Heart left ventricle (tissue), 16 donors: Measurements from ENCODE around the gene UBL5. TPM values are rescaled to one million over a fixed set of nuclear protein-coding genes. Genes with fewer than 3 reads are reported as not detected.

Experiments
- ATAC-seq, 4 donors: fragments of 200-7000 bp; cut with Tn5 transposase; one replicate each; pipeline ENCODE4 v1.9.1; 2020 to 2022; ENCODE audit warnings: moderate library complexity in 4 of 4, mild to moderate bottlenecking in 3 of 4, moderate number of reproducible peaks in 1 of 4
- DNase-seq, 5 donors: peaks; one replicate each; pipeline ENCODE4 v3.0.0-alpha.2; 2020
- H3K27ac ChIP-seq, 12 donors: fragments of 200-600 bp; sonication (generic) in 4 of 12; one replicate each; pipeline versions ENCODE4 v1.5.0 to v1.8.0; 2016 to 2022; ENCODE audit warnings: mild to moderate bottlenecking in 2 of 12
- H3K27me3 ChIP-seq, 9 donors: fragments of 200-600 bp; sonication (generic) in 2 of 9; one replicate each; pipeline versions ENCODE4 v1.5.1 to v1.8.0; 2016 to 2022; ENCODE audit warnings: mild to moderate bottlenecking in 3 of 9
- H3K36me3 ChIP-seq, 9 donors: fragments of 200-600 bp; sonication (generic) in 2 of 9; one replicate each; pipeline versions ENCODE4 v1.5.0 to v1.8.0; 2018 to 2022; ENCODE audit warnings: mild to moderate bottlenecking in 2 of 9
- H3K4me1 ChIP-seq, 12 donors: fragments of 200-600 bp; sonication (generic) in 4 of 12; one replicate each; pipeline versions ENCODE4 v1.5.0 to v1.8.0; 2016 to 2022; ENCODE audit warnings: mild to moderate bottlenecking in 3 of 12
- H3K4me3 ChIP-seq, 12 donors: fragments of 200-600 bp; sonication (generic) in 4 of 12; one replicate each; pipeline versions ENCODE4 v1.5.0 to v1.8.0; 2017 to 2022; ENCODE audit warnings: mild to moderate bottlenecking in 9 of 12, moderate library complexity in 4 of 12
- H3K9me3 ChIP-seq, 12 donors: fragments of 200-600 bp; sonication (generic) in 4 of 12; one replicate each; pipeline versions ENCODE4 v1.5.0 to v1.8.0; 2016 to 2022; ENCODE audit warnings: mild to moderate bottlenecking in 1 of 12
- CTCF ChIP-seq, 12 donors: fragments of 200-600 bp; sonication (generic) in 4 of 12; IDR thresholded peaks; one replicate each; pipeline versions ENCODE4 v1.5.0 to v1.8.0; 2018 to 2022; ENCODE audit warnings: antibody characterized with exemption in 12 of 12, mild to moderate bottlenecking in 5 of 12
- POLR2A ChIP-seq, 2 donors: fragments of 450-650 bp; IDR thresholded peaks; one replicate each; pipeline ENCODE4 v1.6.1; 2017; ENCODE audit warnings: antibody characterized with exemption in 2 of 2, mild to moderate bottlenecking in 2 of 2, moderate library complexity in 2 of 2
- WGBS, 4 donors: extraction: QIAGEN DNeasy Blood & Tissue Kit in 2 of 4; methylation state at CpG; one replicate each; pipeline versions ENCODE4 v1.1.5 to v1.1.7; 2013 to 2018; 5-methylcytosine and 5-hydroxymethylcytosine counted together
- intact Hi-C, 10 donors: fragments of 100-400 bp; cut with DNase I; formaldehyde crosslinking; loops; one replicate each; pipeline versions ENCODE4 v1.11.1 to v1.14.2; 2022
- polyA plus RNA-seq, 2 donors: library from polyadenylated mRNA; stranded (reverse); fragments of 200-250 nt; gene quantifications; one replicate each; pipeline ENCODE4 v1.2.3, GENCODE V29; 2013
- total RNA-seq, 9 donors: library from RNA; depleted of rRNA in 2 of 9; stranded (reverse); fragments of >200 nt in 2 of 9; fragmentation: NEBNext Ultra II Directional in 3 of 9; extraction: Animal tissue kit (Norgen Biotek cat#: 25700) in 3 of 9; gene quantifications; one replicate each; pipeline versions ENCODE4 v1.1.0 to v1.2.4, GENCODE V29; 2016 to 2023
- donor health status: ischemic (EF 13 %, LVEDD 7.1; RV severe dilation, severe dysfunction).
- donor health status: healthy with polysubstance abuse.
- donor health status: DM: no; HTN: yes; CAD: no.
- donor health status: DM: no; HTN: no; CAD: no.
- donor health status: ischemic (EF 25% LVEDD 6.9; RV normal size, moderate dysfunction).
- donor health status: ischemic (EF 25% LVEDD 5.7; RV mildly dilated, moderate dysfunction).
- donor health status: healthy.
- donor health status: DM: yes; HTN: yes; CAD: no.
- donor health status: ischemic (EF 35%, LVEDD 5.7; RV mildly dilated, moderate dysfunction).
- donor health status: nonischemic (EF 11% LVEDD 7.7; RV severe dilation, severe dysfunction).
- donor health status: DM: yes; HTN: yes; CAD: no.
- donor health status: PGD.
- donor health status: ischemic (EF 29% LVEDD 5.4; RV normal size, mild dysfunction).
- donor health status: nonischemic (EF 23%, LVEDD 6.1; RV moderate dilation, normal function).

UBL5 gene
- total and polyA plus RNA-seq, 11 donors = 460 to 1,809 (median 496) TPM

- ATAC-seq (no peak), DNase-seq (no peak)
- no peak for TF ChIP-seq CTCF (IDR thresholded peaks at IDR 0.05)
- no peak for TF ChIP-seq POLR2A (IDR thresholded peaks at IDR 0.05)
- intact Hi-C loops = no loop called here
- Histone ChIP-seq H3K27ac (no peak overlapping the region), H3K9me3 (no peaks in the 10 kb centered on the region), H3K36me3 (no peaks in the 10 kb centered on the region), H3K4me1 (no peaks in the 10 kb centered on the region), H3K4me3 (no peak overlapping the region), H3K27me3 (peaks cover 0 to 20% (median 0%) of the 10 kb centered on the region in 9 donors)
- 62 to 68% (median 65%) methylated on average over 13 of the region's 13 CpGs for WGBS, 4 donors
These were observed 47.4 kb downstream of the UBL5 start for GRCh38 chr19:9875031-9875627.

- TF ChIP-seq CTCF (IDR thresholded peaks at IDR 0.05) = no peak
- no peak for TF ChIP-seq POLR2A (IDR thresholded peaks at IDR 0.05)
- no peaks in the 10 kb centered on the region for H3K9me3 ChIP-seq
- H3K27ac ChIP-seq = no peak overlapping the region
- no peaks in the 10 kb centered on the region for H3K36me3 ChIP-seq
- intact Hi-C loops = no loop called here
- 50 to 58% (median 54%) methylated on average over 5 of the region's 5 CpGs for whole genome bisulfite sequencing, 4 donors
- H3K4me3 ChIP-seq = no peak overlapping the region
- no peaks in the 10 kb centered on the region for H3K4me1 ChIP-seq
- peaks cover 0 to 20% (median 0%) of the 10 kb centered on the region in 9 donors for H3K27me3 ChIP-seq
- ATAC-seq (no peak), DNase-seq (no peak)
These were observed 48.1 kb downstream of the UBL5 start for GRCh38 chr19:9875796-9876195.

GRCh38 chr19:9877780-9878510 lies 50.2 kb downstream of the UBL5 start:
- intact Hi-C loops = no loop called here
- H3K27ac ChIP-seq = no peak overlapping the region
- no peak overlapping the region for H3K4me3 ChIP-seq
- TF ChIP-seq POLR2A (IDR thresholded peaks at IDR 0.05) (no peak), CTCF (IDR thresholded peaks at IDR 0.05) (no peak)
- no peaks in the 10 kb centered on the region for H3K4me1 ChIP-seq
- DNase-seq (no peak), ATAC-seq (no peak)
- H3K36me3 ChIP-seq = no peaks in the 10 kb centered on the region
- H3K27me3 ChIP-seq = peaks cover 0 to 17% (median 0%) of the 10 kb centered on the region in 9 donors
- WGBS, 4 donors = 83 to 87% (median 85%) methylated on average over 10 of the region's 10 CpGs
- no peaks in the 10 kb centered on the region for H3K9me3 ChIP-seq

- no peak for ATAC-seq
- no peaks in the 10 kb centered on the region for H3K36me3 ChIP-seq
- H3K27ac ChIP-seq = no peak overlapping the region
- TF ChIP-seq CTCF (IDR thresholded peaks at IDR 0.05) (no peak), POLR2A (IDR thresholded peaks at IDR 0.05) (no peak)
- 53 to 58% (median 57%) methylated on average over 11 of the region's 11 CpGs for WGBS, 4 donors
- H3K4me3 ChIP-seq = no peak overlapping the region
- H3K9me3 ChIP-seq = no peaks in the 10 kb centered on the region
- peaks cover 0 to 13% (median 0%) of the 10 kb centered on the region in 9 donors for H3K27me3 ChIP-seq
- intact Hi-C loops = no loop called here
- H3K4me1 ChIP-seq = no peaks in the 10 kb centered on the region
- no peak for DNase-seq
These were observed 50.9 kb downstream of the UBL5 start for GRCh38 chr19:9878511-9879196.
